Mesendoderm (in vitro differentiated cells): ENCODE data around the gene PACRGL. TPM values are rescaled to one million over a fixed set of nuclear protein-coding genes. Genes with fewer than 3 reads are reported as not detected.

ENCODE experiments used
- DNase-seq: peaks from one replicate; pipeline ENCODE4 v3.0.0; 2013
- H2AK5ac ChIP-seq: 2 replicates; pipeline ENCODE4 v1.6.1; 2013; ENCODE audit warnings: low read length, inconsistent platforms
- H2BK120ac ChIP-seq: 2 replicates; pipeline ENCODE4 v1.6.1; 2013; ENCODE audit warnings: low read depth, mild to moderate bottlenecking, low read length, moderate library complexity, mixed read lengths
- H2BK15ac ChIP-seq: replicated peaks from 2 replicates; pipeline ENCODE4 v1.6.1; 2013; ENCODE audit warnings: low read depth, mild to moderate bottlenecking, moderate library complexity
- H2BK5ac ChIP-seq: 2 replicates; pipeline ENCODE4 v1.6.1; 2013; ENCODE audit warnings: low read length, inconsistent platforms
- H3K18ac ChIP-seq: 2 replicates; pipeline ENCODE4 v1.6.1; 2013; ENCODE audit warnings: mild to moderate bottlenecking, low read length, mixed read lengths
- H3K23ac ChIP-seq: one replicate; pipeline ENCODE4 v1.6.1; 2013; ENCODE audit warnings: low read length
- H3K27ac ChIP-seq: 2 replicates; pipeline ENCODE4 v1.5.1; 2013; ENCODE audit warnings: low read depth, mild to moderate bottlenecking, inconsistent platforms, low read length, moderate library complexity
- H3K27me3 ChIP-seq: 2 replicates; pipeline ENCODE4 v1.6.1; 2013; ENCODE audit warnings: low read length, control low read depth, mild to moderate bottlenecking, inconsistent platforms; ENCODE audit not compliant: insufficient read depth, poor library complexity
- H3K36me3 ChIP-seq: 2 replicates; pipeline ENCODE4 v1.6.1; 2013; ENCODE audit warnings: low read length, inconsistent platforms; ENCODE audit not compliant: control insufficient read depth, insufficient read depth
- H3K4ac ChIP-seq: one replicate; pipeline ENCODE4 v1.6.1; 2013; ENCODE audit warnings: low read depth, mild to moderate bottlenecking, low read length, moderate library complexity
- H3K4me1 ChIP-seq: 2 replicates; pipeline ENCODE4 v1.6.1; 2013; ENCODE audit warnings: low read depth, low read length, inconsistent platforms; ENCODE audit not compliant: control insufficient read depth
- H3K4me2 ChIP-seq: 2 replicates; pipeline ENCODE4 v1.6.1; 2013; ENCODE audit warnings: low read length
- H3K4me3 ChIP-seq: 2 replicates; pipeline ENCODE4 v1.5.1; 2013; ENCODE audit warnings: mild to moderate bottlenecking, low read length
- H3K56ac ChIP-seq: one replicate; pipeline ENCODE4 v1.6.1; 2013; ENCODE audit warnings: low read length
- H3K79me1 ChIP-seq: 2 replicates; pipeline ENCODE4 v1.6.1; 2013; ENCODE audit warnings: low read length, inconsistent platforms
- H3K79me2 ChIP-seq: 2 replicates; pipeline ENCODE4 v1.6.1; 2013; ENCODE audit warnings: mild to moderate bottlenecking, low read length; ENCODE audit not compliant: control insufficient read depth, insufficient read depth
- H3K9ac ChIP-seq: 2 replicates; pipeline ENCODE4 v1.6.1; 2013; ENCODE audit warnings: low read length, inconsistent platforms
- H4K5ac ChIP-seq: one replicate; pipeline ENCODE4 v1.6.1; 2013; ENCODE audit warnings: low read length
- H4K8ac ChIP-seq: one replicate; pipeline ENCODE4 v1.6.1; 2013; ENCODE audit warnings: low read depth, mild to moderate bottlenecking, control low read depth, low read length, moderate library complexity
- WGBS: extraction: QIAGEN DNeasy Blood & Tissue Kit; methylation state at CpG from one replicate; pipeline ENCODE4 v1.1.7; 2013; ENCODE audit warnings: low lambda C conversion rate, missing lambda C conversion rate; ENCODE audit not compliant: insufficient coverage; ENCODE audit errors: extremely low coverage; 5-methylcytosine and 5-hydroxymethylcytosine counted together
- polyA plus RNA-seq, 2 experiments: library from polyadenylated mRNA; stranded (reverse); fragments of 200-250 nt; gene quantifications; one replicate each; pipeline ENCODE4 v1.2.3, GENCODE V29; 2013

Gene PACRGL
- 10.9 TPM for polyA plus RNA-seq (2013, experiment 1 of 2)
- 11.1 TPM for polyA plus RNA-seq (2013, experiment 2 of 2)

GRCh38 chr4:20700007-20700761, at the start of gene PACRGL:
PACRGL (plus strand) TSS chr4:20700458; CDS start chr4:20704482, 4,024 bp downstream.
- no peak within 1 kb of the TSS for H4K8ac ChIP-seq
- H3K4me3 ChIP-seq = peak within 1 kb of the TSS; percentile 91
- peaks cover 2% of the 10 kb centered on the region for H3K4me1 ChIP-seq
- no peaks in the 10 kb centered on the region for H3K27me3 ChIP-seq
- H2BK15ac ChIP-seq = no peak within 1 kb of the TSS
- H3K9ac ChIP-seq = peak within 1 kb of the TSS; percentile 79
- H2BK5ac ChIP-seq = no peak within 1 kb of the TSS
- no peak within 1 kb of the TSS for H3K18ac ChIP-seq
- peaks cover 12% of the 10 kb centered on the region for H3K79me2 ChIP-seq
- H2AK5ac ChIP-seq = no peak within 1 kb of the TSS
- WGBS = no CpG with 5 or more reads among the region's 60 CpGs
- no peak within 1 kb of the TSS for H3K4ac ChIP-seq
- H4K5ac ChIP-seq = peak within 1 kb of the TSS; percentile 68
- H3K23ac ChIP-seq = no peak within 1 kb of the TSS
- no peak within 1 kb of the TSS for H2BK120ac ChIP-seq
- peaks cover 8% of the 10 kb centered on the region for H3K79me1 ChIP-seq
- H3K36me3 ChIP-seq = peaks cover 1% of the 10 kb centered on the region
- H3K4me2 ChIP-seq = peak within 1 kb of the TSS; percentile 64
- H3K56ac ChIP-seq = peak within 1 kb of the TSS; percentile 92
- no peak within 1 kb of the TSS for H3K27ac ChIP-seq
- DNase-seq = peak; percentile 98

GRCh38 chr4:20652226-20652885, 47.9 kb upstream of the PACRGL start:
- H3K9ac ChIP-seq = no peak overlapping the region
- no peak overlapping the region for H3K18ac ChIP-seq
- H2BK15ac ChIP-seq = no peak overlapping the region
- H2BK120ac ChIP-seq = no peak overlapping the region
- no peak overlapping the region for H4K8ac ChIP-seq
- DNase-seq = no peak
- no peak overlapping the region for H2BK5ac ChIP-seq
- no peaks in the 10 kb centered on the region for H3K79me1 ChIP-seq
- no peak overlapping the region for H3K27ac ChIP-seq
- no peaks in the 10 kb centered on the region for H3K36me3 ChIP-seq
- H3K27me3 ChIP-seq = no peaks in the 10 kb centered on the region
- no peak overlapping the region for H3K4me2 ChIP-seq
- H3K4ac ChIP-seq = no peak overlapping the region
- no peak overlapping the region for H3K56ac ChIP-seq
- H3K4me3 ChIP-seq = no peak overlapping the region
- H3K4me1 ChIP-seq = no peaks in the 10 kb centered on the region
- H3K79me2 ChIP-seq = no peaks in the 10 kb centered on the region
- WGBS = no CpG with 5 or more reads among the region's 1 CpG
- H2AK5ac ChIP-seq = no peak overlapping the region
- no peak overlapping the region for H4K5ac ChIP-seq
- H3K23ac ChIP-seq = no peak overlapping the region

- Histone ChIP-seq H2BK120ac (no peak overlapping the region), H4K5ac (no peak overlapping the region), H3K4ac (no peak overlapping the region)
Observed at GRCh38 chr4:20658456-20658855, 41.8 kb upstream of the PACRGL start.

GRCh38 chr4:20662851-20663250, 37.4 kb upstream of the PACRGL start:
- Histone ChIP-seq H3K23ac (no peak overlapping the region), H3K27ac (no peak overlapping the region), H4K5ac (no peak overlapping the region), H3K27me3 (no peaks in the 10 kb centered on the region), H3K9ac (no peak overlapping the region), H2AK5ac (no peak overlapping the region), H3K4me1 (no peaks in the 10 kb centered on the region), H3K4ac (no peak overlapping the region), H3K4me2 (no peak overlapping the region), H2BK5ac (no peak overlapping the region), H3K56ac (no peak overlapping the region), H2BK15ac (no peak overlapping the region), H3K18ac (no peak overlapping the region), H4K8ac (no peak overlapping the region), H2BK120ac (no peak overlapping the region), H3K36me3 (no peaks in the 10 kb centered on the region), H3K79me2 (no peaks in the 10 kb centered on the region), H3K4me3 (no peak overlapping the region), H3K79me1 (no peaks in the 10 kb centered on the region)
- DNase-seq = no peak
- no CpG with 5 or more reads among the region's 1 CpG for WGBS

More at GRCh38 chr4:20658456-20658855, 41.8 kb upstream of the PACRGL start:
- Histone ChIP-seq H3K79me1 (no peaks in the 10 kb centered on the region), H3K56ac (no peak overlapping the region), H2BK15ac (no peak overlapping the region), H3K9ac (no peak overlapping the region), H3K79me2 (no peaks in the 10 kb centered on the region), H3K4me3 (no peak overlapping the region), H3K27me3 (no peaks in the 10 kb centered on the region), H2AK5ac (no peak overlapping the region), H3K4me2 (no peak overlapping the region), H3K4me1 (no peaks in the 10 kb centered on the region), H2BK5ac (no peak overlapping the region), H3K27ac (no peak overlapping the region), H3K36me3 (no peaks in the 10 kb centered on the region), H4K8ac (no peak overlapping the region), H3K18ac (no peak overlapping the region), H3K23ac (no peak overlapping the region)
- WGBS = no CpG with 5 or more reads among the region's 4 CpGs
- no peak for DNase-seq

GRCh38 chr4:20666012-20666860, 34.0 kb upstream of the PACRGL start:
- Histone ChIP-seq H3K36me3 (no peaks in the 10 kb centered on the region), H2BK120ac (no peak overlapping the region), H2BK5ac (no peak overlapping the region), H3K4me3 (no peak overlapping the region), H3K56ac (no peak overlapping the region), H3K79me1 (no peaks in the 10 kb centered on the region), H2BK15ac (no peak overlapping the region), H3K18ac (no peak overlapping the region), H4K5ac (no peak overlapping the region), H3K9ac (no peak overlapping the region), H4K8ac (no peak overlapping the region), H3K27me3 (no peaks in the 10 kb centered on the region), H3K4me1 (no peaks in the 10 kb centered on the region), H3K23ac (no peak overlapping the region), H3K4me2 (no peak overlapping the region), H3K79me2 (no peaks in the 10 kb centered on the region), H2AK5ac (no peak overlapping the region), H3K4ac (no peak overlapping the region), H3K27ac (no peak overlapping the region)
- DNase-seq = no peak
- no CpG with 5 or more reads among the region's 4 CpGs for WGBS
